Stimulated activated CD4-positive, alpha-beta T cell treated with anti-CD3 and anti-CD28 coated beads, TNF-alpha, amount 100 ng/mL, for 48 hours (primary cell): ENCODE measurements around the gene HOXC4.
"Not testable (repeated sequence)": the region's sequence is repeated elsewhere in the genome, so short reads cannot be mapped to it uniquely, and the experiment has no call there.

Experiments
- DNase-seq, 3 donors: peaks; one replicate each; pipeline ENCODE4 v3.0.0-alpha.2; 2020; ENCODE audit warnings: low read depth in 3 of 3

The HOXC4 gene

DNA sequence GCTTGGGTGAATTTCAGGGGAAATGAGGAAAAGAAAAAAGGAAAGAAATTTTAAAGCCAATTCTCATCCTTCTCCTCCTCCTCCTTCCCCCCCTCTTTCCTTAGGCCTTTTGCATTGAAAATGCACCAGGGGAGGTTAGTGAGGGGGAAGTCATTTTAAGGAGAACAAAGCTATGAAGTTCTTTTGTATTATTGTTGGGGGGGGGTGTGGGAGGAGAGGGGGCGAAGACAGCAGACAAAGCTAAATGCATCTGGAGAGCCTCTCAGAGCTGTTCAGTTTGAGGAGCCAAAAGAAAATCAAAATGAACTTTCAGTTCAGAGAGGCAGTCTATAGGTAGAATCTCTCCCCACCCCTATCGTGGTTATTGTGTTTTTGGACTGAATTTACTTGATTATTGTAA is 1.9 kb downstream of the HOXC4 start:
- no peak for DNase-seq

DNA sequence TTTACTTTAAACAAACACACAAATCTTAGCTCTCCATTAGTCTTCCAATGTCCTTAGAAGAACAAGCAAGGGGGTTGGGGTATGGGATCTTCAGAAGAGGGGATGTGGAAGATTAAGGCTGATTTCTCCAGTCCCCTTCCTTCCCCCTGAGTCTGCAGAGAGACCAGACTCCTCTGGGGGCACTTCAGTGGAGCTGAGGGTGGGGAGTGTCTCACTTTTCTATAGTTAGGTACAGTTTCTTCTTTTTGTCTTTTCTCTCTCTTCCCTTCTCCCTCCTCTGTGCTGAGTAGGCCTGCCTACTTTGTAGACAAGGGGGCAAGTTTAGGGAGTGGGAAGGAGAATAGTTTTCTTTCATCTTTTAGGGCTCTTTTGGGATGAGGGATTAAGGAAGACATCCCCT is 2.5 kb downstream of the HOXC4 start:
- no peak for DNase-seq

DNA sequence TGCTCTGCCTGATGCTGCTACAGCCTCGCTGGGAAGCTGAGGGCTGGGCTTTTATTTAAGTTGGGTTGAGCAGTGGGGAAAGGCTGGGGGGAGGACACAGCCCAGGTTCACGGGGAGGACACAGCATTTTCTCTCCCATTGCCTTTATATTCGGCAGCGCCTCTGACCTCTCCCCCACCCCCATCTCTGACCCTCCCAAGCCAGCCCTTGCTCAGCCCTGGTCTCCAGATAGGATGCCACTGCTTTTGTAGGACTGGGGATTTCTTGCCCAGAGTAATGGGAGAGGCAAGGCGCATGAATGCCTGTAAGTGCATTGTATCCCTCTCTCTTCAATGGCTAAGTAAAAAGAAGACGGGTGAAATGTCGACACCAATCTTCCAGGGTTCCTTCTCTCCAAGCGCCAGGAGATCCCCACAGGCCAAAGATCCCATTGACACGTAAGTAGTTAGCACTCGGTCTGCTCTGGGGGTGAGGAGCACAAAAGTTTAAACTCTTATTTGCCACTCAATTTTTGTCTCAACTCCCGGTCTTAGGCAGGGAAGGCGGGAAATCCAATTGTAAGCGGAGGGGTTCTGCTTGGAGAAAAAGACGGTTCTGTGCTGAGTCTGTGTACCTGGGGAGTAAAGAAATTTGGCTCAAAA is 4.6 kb downstream of the HOXC4 start:
- DNase-seq: no peak

DNA sequence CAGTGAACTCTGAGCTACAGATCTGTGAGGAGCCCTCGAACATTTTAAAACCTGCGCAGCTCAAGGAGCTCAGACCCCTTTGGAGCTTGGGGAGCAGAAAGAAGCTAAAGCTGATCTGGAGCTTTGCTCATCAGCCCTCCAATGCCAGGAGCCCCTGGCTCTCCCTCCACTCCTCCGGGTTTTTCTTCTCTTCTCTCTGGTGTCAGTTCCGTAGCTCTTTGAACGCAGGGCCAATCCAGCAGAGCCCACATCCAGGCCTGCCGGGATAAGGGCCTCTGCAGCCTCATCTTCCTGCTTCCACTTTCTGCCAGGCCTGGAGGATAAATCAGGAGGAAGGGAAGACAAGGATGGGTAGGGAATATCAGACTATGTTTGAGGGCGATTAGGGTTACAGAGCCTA is 6.0 kb downstream of the HOXC4 start:
- no peak for DNase-seq

DNA sequence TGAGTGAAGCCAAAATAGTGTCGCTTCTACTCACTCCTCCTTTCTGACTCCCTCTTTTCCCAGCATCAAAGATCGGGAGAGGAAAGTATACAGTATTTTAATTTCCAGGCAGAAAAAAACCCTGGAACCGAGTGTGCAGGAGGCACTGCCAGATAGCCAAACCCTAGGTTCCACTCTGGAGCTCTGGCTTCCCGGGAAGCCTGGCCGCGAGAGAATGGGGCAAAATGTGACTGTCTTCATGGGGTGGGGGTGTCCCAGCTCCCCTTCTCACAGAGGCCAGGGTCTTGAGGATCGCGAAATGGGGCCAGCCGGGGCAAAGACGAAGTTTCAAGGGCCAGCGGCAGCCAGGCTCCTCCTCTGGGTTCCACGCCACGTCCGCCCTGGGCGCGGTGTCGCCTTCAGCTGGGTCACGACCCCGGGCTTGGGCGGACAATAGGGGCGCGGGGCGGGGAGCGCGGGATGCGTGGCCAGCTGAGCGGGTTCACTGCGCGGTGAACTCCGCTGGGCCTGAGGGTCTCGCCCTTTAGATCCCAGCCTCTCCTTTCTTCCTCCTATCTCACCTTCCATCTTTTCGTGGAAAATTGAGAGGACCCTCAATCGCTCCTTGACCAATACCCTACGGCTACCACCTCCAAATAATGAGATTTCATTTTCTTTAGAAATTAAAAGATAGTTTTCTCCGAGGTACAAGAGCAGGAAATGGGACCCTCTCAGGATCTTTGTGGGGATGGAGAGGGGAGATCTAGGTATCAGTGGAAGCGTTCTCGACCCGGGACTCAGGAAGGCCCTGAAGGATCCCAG is 6.7 kb downstream of the HOXC4 start:
- no peak for DNase-seq

DNA sequence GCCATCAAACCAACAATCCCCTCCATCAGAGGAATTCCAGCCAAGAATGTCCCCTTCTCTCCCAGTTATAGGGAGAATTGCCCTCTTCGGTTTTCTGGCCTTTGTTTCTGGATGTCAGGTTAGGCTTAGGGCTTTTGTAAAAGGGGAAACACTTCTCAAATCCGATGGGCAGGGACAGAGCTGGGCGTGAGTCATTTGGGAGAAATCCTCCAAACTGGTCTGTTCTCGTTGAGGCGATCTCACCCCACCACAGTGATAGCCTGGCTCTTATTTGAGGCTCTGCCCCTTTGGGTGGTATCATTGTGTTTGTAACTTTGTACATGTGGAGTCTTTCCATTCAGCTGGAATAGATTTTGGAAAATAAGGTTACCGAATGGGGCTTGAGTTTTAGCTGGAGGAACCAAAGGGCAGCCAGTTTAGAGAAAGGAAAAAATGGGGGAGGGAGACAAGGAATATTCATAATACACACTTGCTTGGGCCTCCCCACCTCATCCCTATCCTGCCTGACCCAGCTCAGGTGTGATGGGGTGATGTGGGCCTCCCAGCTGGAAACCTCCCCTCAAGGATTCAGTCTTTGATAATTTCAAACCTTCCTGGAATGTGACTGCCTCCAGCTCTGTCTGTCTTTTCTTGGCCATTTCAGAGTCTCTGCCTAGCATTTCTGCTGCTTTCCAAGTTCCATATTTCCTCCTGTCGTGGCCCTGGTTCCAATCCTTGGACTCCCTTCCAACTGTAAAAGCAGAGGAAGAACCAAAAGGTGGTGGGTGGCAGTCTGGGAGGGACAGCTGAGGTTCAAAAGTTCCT is 7.5 kb downstream of the HOXC4 start:
- DNase-seq: no peak

DNA sequence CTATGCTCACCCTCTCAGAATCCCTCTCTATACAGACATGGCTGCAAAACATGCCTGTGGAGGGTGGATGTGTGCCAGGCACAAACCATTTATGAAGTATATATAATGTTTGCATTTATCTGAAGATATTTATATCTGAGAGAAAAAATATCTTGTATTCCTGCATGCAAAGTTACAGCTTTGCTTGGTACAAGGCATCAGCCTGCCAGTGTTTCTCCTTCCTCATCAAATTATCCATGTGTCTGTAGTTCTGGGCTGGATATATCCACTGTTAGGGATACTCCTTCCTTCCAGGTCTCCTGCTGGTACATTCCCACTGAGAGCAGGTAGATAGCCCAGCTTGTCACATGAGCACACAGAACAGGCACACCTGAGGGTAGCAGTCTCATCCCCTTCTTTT is 12.0 kb downstream of the HOXC4 start:
- no peak for DNase-seq

DNA sequence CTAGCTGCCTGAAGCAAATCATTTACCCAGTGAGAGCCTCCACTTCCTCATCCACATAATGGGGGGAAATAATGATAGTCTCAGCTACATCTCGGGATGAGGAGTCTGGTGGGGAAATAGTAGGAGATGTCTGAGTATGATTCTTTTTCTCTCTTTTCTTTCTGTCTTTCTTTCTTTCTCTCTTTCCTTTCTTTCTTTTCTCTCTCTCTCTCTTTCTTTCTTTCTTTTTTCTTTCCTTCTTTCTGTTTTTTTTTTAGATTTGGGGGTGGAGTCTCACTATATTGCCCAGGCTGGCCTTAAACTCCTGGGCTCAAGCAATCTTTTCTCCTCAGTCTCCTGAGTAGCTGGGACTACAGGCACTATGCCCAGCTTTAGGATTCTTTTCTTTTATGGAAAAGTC is 12.8 kb downstream of the HOXC4 start:
- no peak for DNase-seq

DNA sequence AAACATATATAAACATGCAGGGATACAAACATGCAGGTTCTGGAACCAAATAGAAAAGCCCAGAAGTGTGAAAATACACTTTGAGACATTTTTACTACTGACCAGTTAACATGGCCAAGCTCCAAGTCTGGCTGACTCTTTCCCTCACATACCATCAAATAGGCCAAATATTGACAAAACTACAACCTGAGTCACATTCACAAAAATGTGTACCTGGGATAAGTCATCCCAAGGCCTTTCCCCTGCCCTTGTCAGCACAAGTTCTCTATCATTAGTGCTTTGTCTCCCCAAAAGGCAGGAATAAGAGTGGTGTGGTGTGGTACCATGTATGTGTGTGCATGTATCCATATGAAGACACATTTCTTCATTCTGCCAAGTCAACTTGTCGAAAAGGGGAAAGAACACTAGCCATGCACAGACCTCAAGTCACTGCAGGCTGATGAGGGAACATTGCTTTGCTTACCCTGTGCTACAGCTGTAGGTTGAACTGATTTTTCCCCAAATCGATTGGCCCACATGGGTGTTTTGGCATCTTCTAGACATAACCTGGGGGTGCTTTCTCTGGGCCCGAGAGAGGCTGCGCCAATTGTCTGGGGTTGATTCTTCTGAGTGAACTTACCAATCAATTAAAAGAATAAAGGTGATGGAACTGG is 14.9 kb downstream of the HOXC4 start:
- DNase-seq: no peak

DNA sequence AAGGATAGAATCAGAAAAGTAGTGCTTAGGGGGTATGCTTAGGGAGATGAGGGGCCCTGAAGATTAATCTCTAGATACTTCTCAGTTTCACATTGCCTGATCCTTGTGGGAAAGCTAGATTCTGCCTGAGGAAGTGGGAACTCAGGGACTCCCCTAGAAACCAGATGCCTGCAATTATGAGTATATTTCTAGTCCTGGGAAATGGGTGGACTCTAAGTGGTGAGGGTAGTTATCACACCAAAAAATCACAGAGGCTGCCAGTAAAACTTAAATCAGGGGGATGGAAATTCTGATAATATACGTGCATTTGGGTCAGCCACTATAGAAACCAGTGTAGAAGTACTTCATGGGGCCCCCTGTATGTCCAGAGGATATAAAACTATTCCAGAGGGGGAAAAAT is 18.3 kb downstream of the HOXC4 start:
- DNase-seq: no peak

DNA sequence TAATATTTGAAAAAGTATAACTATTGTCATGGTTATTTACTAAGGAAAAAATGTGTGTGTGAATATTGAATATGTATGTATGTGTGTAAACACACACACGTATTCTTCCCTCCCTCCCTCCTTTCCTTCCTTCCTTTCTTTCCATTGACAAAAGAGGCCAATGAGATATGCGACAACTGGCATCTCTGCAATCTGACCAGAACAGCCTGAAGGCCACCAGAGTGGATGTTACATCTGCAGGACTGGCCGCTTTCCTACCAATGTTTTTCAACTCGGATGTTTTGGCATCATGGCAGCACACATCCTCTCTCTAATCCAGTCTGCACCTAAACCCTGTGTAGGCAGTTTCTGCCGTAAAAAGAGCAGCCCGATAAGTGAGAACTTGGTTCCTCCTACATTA is 20.7 kb downstream of the HOXC4 start:
- no peak for DNase-seq

DNA sequence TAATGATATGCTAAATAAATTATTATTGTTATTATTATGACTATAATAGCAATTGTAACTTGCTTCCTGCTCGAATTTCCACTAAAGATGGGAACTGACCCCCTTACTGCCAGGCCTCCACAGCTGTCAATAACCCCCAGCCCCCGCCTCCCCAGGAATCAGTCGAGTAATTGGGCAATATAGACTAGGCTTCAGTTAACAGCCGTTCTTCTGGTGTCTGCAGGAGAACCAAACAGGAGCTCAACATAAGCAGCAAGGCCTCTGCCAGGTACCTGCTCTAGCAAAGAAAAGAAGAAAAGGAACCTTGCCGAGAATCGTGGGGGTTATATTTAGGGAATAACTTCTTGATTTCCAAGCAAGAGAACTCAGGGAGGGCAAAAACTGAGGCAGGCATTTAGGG is 21.8 kb downstream of the HOXC4 start:
- DNase-seq: no peak

DNA sequence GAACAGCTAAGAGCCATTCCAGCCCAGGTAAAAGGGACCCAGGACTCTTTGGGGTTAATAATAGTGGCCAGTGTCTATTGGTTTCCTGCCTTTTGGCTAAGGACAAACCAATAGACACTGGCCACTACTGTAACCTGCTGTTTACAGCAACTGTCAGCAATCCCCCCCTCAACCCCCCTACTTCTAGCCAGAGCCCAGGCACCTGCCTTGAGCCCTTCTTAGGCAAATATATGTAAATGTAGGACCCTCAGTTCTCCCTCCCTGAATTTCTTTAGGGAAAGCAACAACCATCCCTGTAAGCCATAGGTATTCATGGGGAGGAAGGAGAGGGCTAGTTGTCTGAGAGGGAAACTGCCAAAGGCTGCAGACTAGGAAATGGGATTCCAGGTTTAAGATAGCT is 22.3 kb downstream of the HOXC4 start:
- DNase-seq: no peak

DNA sequence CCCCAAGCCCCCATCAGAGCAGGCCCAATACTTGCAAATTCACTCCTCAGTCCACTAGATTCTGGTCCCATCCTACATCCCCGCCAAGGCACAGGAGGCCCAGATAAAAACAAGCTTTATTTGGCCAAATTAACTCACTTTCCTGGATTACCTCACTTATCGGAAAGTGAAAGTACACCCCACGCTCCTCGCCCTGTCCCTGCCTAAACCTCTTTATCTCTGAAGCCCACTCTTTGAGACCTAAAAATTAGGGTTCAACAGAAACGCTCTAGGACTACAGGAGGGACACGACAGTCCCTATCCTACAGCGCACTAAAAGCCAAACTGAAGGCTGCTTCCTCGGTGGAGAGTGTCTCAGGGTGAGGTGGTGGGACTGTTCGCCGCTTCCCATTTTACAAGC is 24.2 kb downstream of the HOXC4 start:
- not testable (repeated sequence) for DNase-seq

DNA sequence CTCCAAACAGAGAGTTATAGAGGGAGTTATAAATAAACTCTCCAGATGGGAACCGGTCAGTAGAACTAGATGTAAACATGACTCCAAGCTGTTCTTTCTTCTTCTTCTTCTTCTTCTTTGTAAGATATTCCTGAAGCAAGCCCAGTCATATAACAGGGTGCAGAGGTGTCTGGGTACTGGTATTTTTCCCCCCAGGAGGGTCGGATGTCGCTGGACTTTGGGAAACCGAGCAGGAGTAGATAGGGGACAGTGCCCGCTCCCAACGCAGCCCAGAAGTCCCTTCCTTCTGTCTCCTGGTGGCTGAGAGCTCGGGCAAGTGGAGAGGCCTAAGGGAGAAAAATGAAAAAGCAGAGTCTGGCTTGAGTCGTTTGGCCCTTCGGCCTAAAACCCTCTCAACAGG is 25.5 kb downstream of the HOXC4 start:
- DNase-seq: not testable (repeated sequence)

DNA sequence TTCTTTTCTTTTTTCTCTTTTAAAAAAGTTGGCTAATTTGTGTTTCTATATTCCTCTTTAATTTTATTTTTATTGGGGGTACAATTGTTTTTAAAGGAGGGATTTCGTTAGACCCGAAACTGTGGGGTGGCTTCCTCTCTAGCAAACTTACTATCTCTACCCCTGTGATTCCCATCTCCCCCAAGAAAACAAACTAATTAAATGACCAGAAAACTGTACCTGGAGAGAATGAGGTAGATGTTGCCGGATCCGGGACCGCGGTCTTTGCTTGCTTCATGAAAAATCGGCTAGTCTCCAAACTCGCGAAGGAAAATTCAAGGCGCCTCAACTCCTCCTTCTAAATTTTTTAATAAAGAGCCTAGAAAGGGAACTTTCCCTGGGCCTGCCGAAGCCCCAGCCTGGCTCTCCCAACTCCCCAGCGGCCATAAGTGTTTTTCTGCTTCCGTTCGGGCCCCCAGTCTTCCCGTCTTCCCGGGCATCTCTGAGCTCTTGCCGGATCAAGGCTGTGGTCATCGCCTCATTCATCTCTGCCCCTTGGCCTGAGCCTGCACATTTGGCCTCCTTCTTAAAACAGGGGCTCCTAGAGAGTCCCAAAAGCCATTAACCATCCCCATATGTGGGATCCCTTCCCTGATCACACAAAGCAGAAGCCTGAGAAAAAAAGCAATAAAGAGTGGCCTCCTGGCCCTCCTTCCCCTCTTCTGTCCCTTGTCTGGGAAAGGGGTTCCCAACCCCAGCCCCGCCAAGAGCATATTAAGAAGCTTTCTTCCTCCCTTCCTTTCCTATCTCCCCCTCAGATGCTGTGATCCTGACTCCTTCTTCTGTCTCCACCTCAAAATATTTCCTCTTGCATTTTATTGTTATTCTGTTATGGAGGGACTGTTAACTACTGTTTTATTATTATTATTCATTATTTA is 26.6 kb downstream of the HOXC4 start:
- DNase-seq: not testable (repeated sequence)

DNA sequence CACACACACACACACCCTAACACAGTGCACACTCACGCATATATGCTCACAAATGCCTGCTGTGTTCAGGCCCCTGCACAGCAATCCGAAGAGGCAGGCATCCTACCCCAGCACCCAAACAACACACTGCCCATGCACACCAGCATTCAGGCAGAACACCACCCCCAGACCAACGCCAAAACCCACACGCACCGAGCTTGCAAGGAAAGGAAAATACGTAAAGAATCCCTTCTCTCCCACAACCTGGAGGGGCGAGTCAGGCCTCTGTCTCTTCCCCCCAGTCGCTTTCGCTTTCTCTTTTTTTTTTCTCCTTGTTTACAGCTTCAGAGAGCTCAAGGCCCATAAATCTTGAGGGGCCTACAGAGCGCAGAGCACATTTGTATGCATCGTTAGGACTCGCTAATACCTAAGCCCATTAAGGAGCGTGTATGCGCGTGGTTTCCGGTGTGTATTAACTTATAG is 27.4 kb downstream of the HOXC4 start:
- DNase-seq: not testable (repeated sequence)

DNA sequence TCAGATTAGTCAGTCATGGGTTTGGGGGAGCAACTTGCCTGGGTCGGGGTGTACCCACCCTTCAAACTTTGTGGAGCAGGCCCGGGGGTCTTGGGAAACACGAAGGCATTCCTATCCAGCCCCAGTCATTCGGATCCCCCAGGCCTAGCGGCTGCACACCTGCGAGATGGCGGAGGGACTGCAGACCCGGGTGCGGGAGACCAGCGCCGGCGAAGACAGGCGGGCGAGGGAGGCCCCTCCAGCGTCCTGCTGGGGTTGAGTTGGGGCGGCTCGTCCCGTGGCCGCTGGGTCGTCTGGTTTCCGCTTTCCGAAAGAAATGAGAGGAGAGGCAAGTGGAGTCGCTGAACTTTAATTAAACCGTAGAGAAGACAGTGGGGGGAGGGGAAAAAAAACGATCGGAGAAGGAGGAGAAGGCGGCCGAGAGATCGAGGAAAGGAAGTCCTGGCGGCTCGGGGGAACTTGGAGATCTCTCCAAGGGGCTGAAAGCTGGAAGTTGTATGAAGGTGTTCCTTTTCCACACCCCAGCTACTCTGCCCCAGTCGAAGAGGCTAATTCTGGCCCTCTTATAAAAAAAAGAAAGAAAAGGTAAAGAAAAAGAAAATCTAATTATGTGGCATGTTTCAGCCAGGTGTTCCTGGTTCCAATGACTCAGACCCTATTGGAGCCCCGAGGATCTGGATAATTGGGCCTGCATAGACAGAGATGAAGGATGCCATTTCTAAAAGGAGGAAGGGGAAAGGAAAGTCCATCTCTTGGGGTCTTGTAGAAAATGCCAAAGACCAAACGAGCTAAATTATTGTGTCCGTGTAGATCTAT is 28.2 kb downstream of the HOXC4 start:
- peak in 1 of 3 donors; percentile 20 for DNase-seq

DNA sequence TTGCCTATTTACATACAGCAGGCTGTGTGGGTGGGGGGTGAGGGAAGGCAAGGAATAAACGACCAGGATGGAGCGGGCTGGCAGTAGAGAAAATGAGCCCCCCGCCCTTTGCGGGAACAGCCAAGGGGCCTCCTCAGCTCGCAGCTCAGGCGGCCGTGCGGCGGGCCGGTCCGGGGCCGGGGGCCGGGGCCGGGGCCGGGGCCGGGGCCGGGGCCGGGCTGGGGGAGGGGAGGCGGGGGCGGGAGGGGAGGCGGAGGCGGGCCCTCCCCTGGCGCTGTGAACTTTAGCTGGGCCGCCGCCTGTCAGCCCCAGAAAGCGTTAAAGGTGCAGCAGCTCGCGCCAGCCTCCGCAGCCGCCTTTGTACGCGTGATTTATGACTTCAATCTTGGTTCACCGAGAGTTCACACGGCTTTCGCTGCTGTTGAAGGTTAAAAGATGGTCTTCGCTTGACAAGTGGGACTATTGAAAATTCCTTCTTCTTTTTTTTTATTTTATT is 28.8 kb downstream of the HOXC4 start:
- peak in 1 of 3 donors; percentile 3 for DNase-seq

DNA sequence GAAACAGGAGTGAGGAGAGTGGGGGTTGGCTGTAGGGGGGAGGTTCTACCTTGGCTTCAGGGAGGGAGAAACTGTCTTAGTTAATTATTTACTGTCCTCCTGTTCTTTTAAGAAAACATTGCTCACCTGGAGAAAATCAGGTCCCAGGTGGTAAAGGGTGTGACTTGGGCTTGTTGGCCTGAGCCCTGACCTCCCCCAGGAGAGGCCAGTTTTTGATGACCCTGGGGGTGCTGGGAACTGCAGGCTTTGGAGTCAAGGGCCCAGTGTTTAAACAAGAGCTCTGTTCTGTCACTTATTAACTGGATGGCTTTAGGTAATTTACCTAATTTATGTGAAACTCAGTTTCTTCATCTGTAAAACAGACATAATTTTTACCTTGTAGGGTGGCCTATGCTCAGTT is 34.4 kb downstream of the HOXC4 start:
- DNase-seq: not testable (repeated sequence)
